NCI-H1092 treated with DMSO at 0.1 percent for 48 hours (cell line): ENCODE measurements around the gene VWF.

ENCODE experiments used
- DNase-seq: peaks from one replicate; lab custom pipeline; 2025; lab: John Stamatoyannopoulos, UW

VWF gene

DNA sequence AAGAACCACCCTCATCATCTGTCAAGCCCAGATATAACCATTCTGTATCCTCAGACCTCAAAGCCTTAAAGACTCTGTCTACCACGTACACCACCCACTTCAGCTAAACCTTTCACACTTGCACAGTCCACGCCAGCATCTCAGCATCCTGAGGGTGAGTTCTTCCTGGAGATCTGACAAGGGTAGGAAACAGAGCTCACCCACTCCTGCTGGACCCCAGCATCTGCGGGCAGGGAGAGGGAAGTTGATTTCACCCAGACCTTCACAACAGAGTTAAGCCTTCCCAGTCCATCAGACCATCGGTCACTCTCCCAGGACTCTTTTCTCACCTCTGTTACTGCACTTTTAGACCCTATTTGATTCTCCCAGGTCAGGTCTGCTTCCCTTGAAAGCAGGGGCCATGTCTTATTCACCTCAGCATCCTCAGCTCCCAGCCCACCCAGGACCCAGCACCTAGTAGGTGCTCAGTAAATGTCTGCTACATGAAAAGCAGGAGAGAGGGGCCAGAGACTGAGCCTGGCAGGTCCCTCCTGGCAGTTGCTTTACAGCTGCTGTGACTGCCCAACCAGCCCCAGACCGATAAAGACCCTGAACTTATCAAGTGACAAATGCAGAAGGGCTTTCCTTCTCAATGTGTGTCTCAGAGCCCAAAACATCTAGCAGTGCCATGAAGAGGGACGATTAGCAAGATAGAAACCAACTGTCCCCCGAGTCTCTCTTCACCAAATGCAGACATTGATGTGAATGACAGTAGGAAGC lies 213.5 kb downstream of the VWF start:
- no peak for DNase-seq

DNA sequence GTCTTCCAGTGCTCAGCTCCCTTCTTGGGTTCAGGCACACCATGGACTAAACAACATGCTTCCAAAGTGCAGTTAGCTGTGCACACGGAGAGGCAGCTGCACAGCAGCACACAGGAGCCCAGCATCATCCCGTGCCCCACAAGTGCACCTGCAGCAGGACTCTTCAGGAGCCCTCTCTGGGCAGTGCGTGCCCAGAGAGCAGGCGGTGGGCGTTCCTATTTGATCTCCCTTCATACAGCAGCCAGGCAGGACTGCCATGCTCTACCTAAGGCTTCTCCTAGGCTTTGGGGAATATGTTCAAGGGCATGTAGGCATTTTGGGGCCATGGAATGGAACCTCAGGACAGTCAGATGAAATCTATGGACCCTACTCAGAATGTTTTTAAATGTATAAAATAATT lies 214.9 kb downstream of the VWF start:
- DNase-seq, result no peak

DNA sequence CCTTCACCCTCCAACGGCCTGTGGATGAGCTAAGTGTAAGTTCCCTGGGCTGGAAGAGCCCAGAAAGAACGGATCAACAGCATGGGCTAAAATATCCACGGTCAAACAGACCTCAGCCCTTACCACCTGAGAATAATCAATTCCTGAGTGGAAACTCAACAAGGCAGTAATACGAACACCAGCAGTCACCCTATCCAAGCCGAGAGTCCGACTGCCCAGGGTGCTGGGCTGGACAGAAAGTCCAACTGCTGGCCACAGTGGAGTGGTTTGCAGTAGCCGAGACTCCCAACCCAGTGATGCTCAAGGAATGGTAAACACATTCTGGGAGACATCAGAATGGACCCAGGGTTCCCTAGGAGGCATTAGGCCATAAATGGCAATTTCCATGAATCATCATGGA lies 216.2 kb downstream of the VWF start:
- no peak for DNase-seq

DNA sequence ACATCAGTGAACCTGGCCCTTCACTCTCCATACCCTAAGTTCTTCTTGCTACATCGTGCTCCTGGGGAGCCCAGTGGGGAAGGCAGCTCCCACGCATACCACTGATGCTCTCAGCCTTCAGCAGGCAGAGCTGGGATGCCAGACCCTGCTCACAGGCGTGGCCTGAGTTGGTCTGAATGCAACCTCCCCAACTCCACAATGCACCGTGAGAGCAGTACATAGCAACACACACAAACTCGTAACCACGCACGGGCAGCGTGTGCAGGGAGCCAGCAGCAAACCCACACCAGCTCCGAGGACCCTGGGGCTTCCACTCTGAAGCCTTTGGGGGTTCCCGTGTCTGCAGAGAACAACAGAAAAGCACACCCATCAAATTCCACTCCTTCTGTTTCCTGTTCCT lies 216.7 kb downstream of the VWF start:
- DNase-seq, result no peak

DNA sequence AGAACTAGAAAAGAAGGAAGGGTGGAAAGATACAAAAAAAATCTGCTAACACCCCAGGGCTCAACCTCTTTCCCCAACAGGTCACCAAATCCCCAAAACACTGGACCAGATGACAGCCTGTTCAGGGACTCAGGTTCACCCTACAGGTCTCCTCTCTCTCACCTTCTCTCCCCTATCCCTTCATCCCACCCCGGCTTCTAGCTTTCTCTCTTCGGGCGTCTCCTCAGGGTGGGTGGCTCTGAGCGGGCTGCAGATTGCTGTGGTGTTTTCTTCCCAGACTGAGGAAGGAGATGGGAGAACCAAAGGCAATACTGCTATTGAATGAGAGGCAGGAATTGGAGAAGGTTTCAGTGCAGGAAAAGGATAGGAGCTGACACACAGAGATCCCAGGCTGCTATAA lies 218.7 kb downstream of the VWF start:
- DNase-seq, result no peak

DNA sequence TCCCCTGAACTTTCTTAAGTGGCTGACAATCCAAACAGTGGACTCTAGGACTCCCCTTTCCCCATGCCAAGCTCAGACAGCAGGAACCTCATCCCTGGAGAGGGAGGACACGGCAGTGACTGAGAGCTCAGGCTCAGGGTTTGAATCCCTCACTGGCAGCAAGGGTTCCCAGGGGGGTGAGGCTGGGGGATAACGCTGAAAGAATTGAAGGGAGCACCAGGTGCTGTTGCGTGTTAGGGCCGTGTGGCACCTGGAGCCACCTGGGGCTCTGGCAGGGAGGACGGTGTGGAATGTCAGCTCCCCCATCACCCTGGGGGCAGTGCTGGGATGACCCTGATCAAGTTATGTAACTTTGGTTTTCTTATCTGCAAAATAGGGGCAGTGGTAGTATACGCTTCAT lies 219.5 kb downstream of the VWF start:
- DNase-seq, result no peak

DNA sequence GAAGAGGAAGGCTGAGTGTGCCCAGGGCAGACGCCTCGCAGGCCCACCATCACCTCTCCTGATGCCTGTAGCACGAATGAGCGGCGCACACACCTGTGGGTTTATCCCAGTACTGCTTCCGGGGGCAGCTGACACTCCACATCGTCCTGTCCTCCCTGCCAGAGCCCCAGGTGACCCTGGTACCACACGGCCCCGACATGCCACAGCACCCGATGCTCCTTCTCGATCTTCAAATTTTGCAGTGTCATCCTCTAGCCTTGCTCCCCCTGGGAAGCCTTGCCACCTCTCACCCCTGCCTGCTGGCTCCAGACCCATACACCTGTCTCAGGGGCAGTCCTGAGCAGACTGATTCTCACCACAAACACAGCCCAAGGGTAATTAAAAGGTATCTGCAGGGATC lies 220.0 kb downstream of the VWF start:
- DNase-seq, result no peak

DNA sequence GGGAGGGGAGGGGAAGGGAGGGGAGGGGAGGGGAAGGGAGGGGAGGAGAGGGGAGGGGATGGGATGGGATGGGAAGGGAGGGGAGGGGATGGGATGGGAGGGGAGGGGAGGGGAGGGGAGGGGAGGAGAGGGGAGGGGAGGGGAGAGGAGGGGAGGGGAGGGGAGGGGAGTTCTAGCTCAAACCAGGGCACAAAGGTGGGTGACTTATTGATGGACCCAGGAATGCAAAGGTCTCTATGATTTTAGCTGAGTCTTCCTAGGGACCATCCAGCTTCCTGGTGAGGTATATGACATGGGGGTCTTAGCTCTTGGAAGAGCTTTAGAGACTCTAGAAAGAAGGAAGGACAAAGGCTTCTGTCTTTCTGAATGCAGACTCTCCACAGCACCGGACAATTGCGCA lies 221.7 kb downstream of the VWF start:
- no peak for DNase-seq

DNA sequence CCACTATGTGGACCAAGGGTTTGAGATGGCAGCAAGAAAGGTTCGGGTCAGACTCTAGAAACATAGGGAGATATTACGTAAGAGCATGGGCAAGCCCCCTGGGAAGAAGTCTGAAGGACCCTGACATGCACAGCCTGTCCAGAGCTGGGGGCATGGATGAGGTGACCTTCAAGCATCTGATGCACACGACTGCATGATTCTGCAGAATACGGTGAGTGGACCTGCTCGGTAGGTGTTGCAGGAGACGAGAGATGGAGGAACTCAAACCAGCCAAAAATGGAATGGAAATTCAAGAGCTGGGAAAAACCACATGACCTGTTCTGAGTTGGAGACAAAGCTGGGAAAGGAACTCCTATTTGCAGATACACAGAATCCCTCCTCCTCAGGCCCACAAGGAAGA lies 223.1 kb downstream of the VWF start:
- DNase-seq, result no peak

DNA sequence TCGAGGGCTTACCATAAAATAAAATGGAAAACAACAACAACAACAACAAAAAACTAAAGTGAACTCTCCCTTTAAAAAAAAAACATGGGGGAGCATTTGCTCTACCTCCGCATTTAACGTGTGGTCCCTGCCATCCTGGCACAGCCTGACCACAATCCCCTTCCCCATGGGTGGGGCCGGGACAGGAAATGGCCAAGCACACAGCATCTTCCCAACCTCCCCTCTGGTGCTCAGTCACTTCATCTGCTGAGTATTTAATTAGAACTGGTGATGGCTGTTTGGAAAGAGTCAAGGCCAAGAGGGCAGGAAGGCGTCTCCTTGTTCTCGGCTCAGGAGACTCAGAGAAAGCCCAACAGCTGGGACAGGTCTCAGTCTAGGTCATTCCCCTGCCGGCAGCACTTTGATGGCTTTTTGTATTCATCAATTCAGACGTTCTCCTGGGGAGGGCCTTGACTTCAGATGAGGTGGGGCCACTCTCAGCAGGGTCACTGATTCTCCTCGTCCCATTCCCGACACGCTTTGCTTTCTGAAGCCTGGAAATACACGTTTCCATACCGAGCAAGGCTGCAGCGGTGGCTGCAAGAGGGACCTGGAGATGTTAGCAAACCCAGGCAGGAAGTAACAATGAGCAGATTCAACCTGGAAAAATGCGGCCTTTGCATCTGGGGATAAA lies 223.8 kb downstream of the VWF start:
- no peak for DNase-seq

DNA sequence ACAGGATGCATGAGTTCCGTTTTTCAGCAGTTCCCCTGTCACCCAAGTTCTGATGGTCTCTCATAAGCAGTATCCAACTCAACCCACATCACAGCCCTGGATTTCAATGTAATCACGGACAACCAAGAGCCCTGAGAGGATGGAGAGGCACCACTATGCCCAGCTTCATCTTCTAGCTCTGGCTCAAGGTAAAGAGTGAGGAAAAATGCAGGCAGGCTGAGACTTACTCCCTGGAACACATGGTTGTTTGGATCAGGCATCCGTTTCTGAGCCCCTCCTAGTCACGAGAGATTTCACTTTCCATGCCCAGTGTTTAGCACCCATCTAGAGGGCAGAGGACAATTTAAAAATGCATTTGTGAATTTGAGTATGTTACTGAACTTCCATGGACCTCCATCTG lies 224.4 kb downstream of the VWF start:
- DNase-seq, result no peak

DNA sequence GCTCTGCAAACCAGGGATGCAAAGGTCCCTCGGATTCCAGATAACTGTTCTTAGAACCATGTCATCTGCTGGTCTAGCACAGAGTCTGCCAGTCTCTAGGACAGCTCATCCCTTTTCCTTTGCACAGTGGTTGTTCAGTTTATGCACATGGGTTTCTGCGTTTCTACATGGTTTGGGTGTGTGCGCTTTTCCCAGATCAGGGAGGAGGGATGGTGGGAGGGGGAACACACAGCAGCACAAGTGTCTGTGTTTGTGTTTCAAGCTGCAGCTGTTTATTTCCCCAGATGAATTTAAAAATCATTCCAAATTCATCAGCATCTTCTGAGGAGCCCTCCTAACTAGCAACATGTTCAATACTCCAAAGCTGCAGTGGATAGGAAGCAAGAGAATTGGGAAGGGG lies 224.8 kb downstream of the VWF start:
- DNase-seq, result no peak

DNA sequence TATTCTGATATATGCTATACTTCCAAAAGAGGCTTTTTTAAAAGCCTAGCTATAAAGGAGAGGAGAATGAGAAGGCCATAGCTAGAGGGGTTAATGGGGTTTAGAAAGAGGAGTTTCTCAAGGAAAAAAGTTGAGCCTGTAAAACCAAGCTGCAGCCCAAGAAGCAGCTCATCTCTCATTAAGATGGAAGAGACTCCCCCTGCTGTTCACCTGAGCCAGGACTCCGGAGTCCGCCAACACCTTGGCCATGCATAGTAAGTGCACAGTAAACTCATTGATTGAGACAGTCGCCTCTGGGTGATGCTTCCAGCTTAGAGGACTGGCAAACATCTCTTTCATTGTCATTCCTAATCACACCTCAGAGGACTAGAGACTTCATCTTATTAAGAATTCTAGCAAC lies 225.6 kb downstream of the VWF start:
- DNase-seq, result no peak
